ENCODE data around the gene CAP2.
"Not testable (repeated sequence)": the region's sequence is repeated elsewhere in the genome, so short reads cannot be mapped to it uniquely, and the experiment has no call there.

The CAP2 gene

GRCh38 chr6:17565399-17565798, 172.0 kb downstream of the CAP2 start:
- DNase-seq (ENCODE audit: low read depth in 2 of 3, low spot score in 1 of 3) = no peak

GRCh38 chr6:17574866-17575560, 181.6 kb downstream of the CAP2 start:
- no peak for DNase-seq (ENCODE audit: low read depth in 2 of 3, low spot score in 1 of 3)

GRCh38 chr6:17577059-17577458, 183.7 kb downstream of the CAP2 start:
- no peak for DNase-seq (ENCODE audit: low read depth in 2 of 3, low spot score in 1 of 3)

- peak in 1 of 3 donors; percentile 18 for DNase-seq (ENCODE audit: low read depth in 2 of 3, low spot score in 1 of 3)
Observed at GRCh38 chr6:17580518-17581048, 187.2 kb downstream of the CAP2 start.

- not testable (repeated sequence) for DNase-seq (ENCODE audit: low read depth in 2 of 3, low spot score in 1 of 3)
Observed at GRCh38 chr6:17581282-17581681, 187.9 kb downstream of the CAP2 start.

GRCh38 chr6:17583811-17584210, 190.4 kb downstream of the CAP2 start:
- no peak for DNase-seq (ENCODE audit: low read depth in 2 of 3, low spot score in 1 of 3)

- DNase-seq (ENCODE audit: low read depth in 2 of 3, low spot score in 1 of 3) = no peak
Observed at GRCh38 chr6:17584241-17584803, 190.9 kb downstream of the CAP2 start.

- no peak for DNase-seq (ENCODE audit: low read depth in 2 of 3, low spot score in 1 of 3)
Observed at GRCh38 chr6:17585766-17586490, 192.5 kb downstream of the CAP2 start.

- DNase-seq (ENCODE audit: low read depth in 2 of 3, low spot score in 1 of 3) = not testable (repeated sequence)
Observed at GRCh38 chr6:17586623-17587022, 193.2 kb downstream of the CAP2 start.

- DNase-seq (ENCODE audit: low read depth in 2 of 3, low spot score in 1 of 3) = no peak
Observed at GRCh38 chr6:17588011-17588410, 194.6 kb downstream of the CAP2 start.

- no peak for DNase-seq (ENCODE audit: low read depth in 2 of 3, low spot score in 1 of 3)
Observed at GRCh38 chr6:17589406-17590096, 196.2 kb downstream of the CAP2 start.

- DNase-seq (ENCODE audit: low read depth in 2 of 3, low spot score in 1 of 3) = no peak
Observed at GRCh38 chr6:17591287-17591686, 197.9 kb downstream of the CAP2 start.

GRCh38 chr6:17593246-17593645, 199.9 kb downstream of the CAP2 start:
- no peak for DNase-seq (ENCODE audit: low read depth in 2 of 3, low spot score in 1 of 3)

GRCh38 chr6:17596085-17596484, 202.7 kb downstream of the CAP2 start:
- no peak for DNase-seq (ENCODE audit: low read depth in 2 of 3, low spot score in 1 of 3)

- peak; percentile 93 to 95 (median 93) for DNase-seq (ENCODE audit: low read depth in 2 of 3, low spot score in 1 of 3)
Observed at GRCh38 chr6:17599877-17600526, 206.6 kb downstream of the CAP2 start, which contains the start of gene FAM8A1. Gene FAM8A1 (plus strand): TSS chr6:17600302. CDS start chr6:17600410, 108 bp downstream.

- DNase-seq (ENCODE audit: low read depth in 2 of 3, low spot score in 1 of 3) = peak in 1 of 3 donors; percentile 12
Observed at GRCh38 chr6:17600527-17601385, 207.4 kb downstream of the CAP2 start.

GRCh38 chr6:17601386-17601703, 207.9 kb downstream of the CAP2 start:
- no peak for DNase-seq (ENCODE audit: low read depth in 2 of 3, low spot score in 1 of 3)

- no peak for DNase-seq (ENCODE audit: low read depth in 2 of 3, low spot score in 1 of 3)
Observed at GRCh38 chr6:17602888-17603287, 209.5 kb downstream of the CAP2 start.

GRCh38 chr6:17606606-17607005, 213.2 kb downstream of the CAP2 start:
- no peak for DNase-seq (ENCODE audit: low read depth in 2 of 3, low spot score in 1 of 3)
